Measurements from ENCODE around the gene ZNF628. TPM values are rescaled to one million over a fixed set of nuclear protein-coding genes. Genes with fewer than 3 reads are reported as not detected.
A peak's percentile ranks its signal among the peaks of the same experiment; 100 is the strongest.

Gene ZNF628
- polyA plus RNA-seq, 3 donors = 0.50 to 3.1 TPM; not detected in 1

- Mint-ChIP-seq H3K9me3 (peaks cover 0 to 3% (median 0%) of the 10 kb centered on the region in 7 donors), H3K27ac (peak overlapping the region in 1 of 7 donors; percentile 75), H3K36me3 (no peaks in the 10 kb centered on the region), H3K27me3 (ENCODE audit: low read depth in 3 of 3) (peaks cover 5 to 11% (median 10%) of the 10 kb centered on the region in 3 donors), H3K4me1 (peaks cover 4% of the 10 kb centered on the region), H3K4me3 (no peak overlapping the region)
- peaks cover under 1 to 5% of the 10 kb centered on the region in 2 donors for H3K4me1 ChIP-seq (ENCODE audit: control insufficient read depth in 1 of 2, insufficient read depth in 2 of 2, low read length in 2 of 2)
- H3K9me3 ChIP-seq (replicated peaks in 1 of 2; ENCODE audit: control insufficient read depth in 1 of 2, insufficient read depth in 1 of 2, low read length in 2 of 2) = no peaks in the 10 kb centered on the region
- WGBS (ENCODE audit: insufficient coverage) = 34% methylated on average over 18 of the region's 29 CpGs
- no peaks in the 10 kb centered on the region for H3K27me3 ChIP-seq (ENCODE audit: control insufficient read depth in 2 of 2, insufficient read depth in 2 of 2, low read length in 2 of 2)
- intact Hi-C loops (cut with micrococcal nuclease) = loop anchor here (5.0 kb wide), 1 partner anchor 35 kb away; no protein-coding TSS in a partner anchor
- no peak overlapping the region for H3K9ac ChIP-seq (ENCODE audit: insufficient read depth, low read length, poor library complexity, severe bottlenecking)
- no peaks in the 10 kb centered on the region for H4K20me1 ChIP-seq (ENCODE audit: insufficient read depth, low read length)
- DNase-seq = peak; percentile 49 to 64 (median 55)
- peak overlapping the region; percentile 59 for H2AFZ ChIP-seq (ENCODE audit: insufficient read depth, low read depth, low read length, poor library complexity, severe bottlenecking)
- H3K27ac ChIP-seq (ENCODE audit: low read depth in 1 of 2, low read length in 2 of 2) = no peak overlapping the region
- H3K36me3 ChIP-seq (replicated peaks in 1 of 2; ENCODE audit: control insufficient read depth in 1 of 2, insufficient read depth in 2 of 2, low read length in 2 of 2) = no peaks in the 10 kb centered on the region
- no peak overlapping the region for H3K4me3 ChIP-seq (replicated peaks in 1 of 3; ENCODE audit: low read depth in 2 of 3, low read length in 3 of 3)
- H3K79me2 ChIP-seq (ENCODE audit: insufficient read depth, low read length) = no peaks in the 10 kb centered on the region
- TF ChIP-seq, protein P1, sequence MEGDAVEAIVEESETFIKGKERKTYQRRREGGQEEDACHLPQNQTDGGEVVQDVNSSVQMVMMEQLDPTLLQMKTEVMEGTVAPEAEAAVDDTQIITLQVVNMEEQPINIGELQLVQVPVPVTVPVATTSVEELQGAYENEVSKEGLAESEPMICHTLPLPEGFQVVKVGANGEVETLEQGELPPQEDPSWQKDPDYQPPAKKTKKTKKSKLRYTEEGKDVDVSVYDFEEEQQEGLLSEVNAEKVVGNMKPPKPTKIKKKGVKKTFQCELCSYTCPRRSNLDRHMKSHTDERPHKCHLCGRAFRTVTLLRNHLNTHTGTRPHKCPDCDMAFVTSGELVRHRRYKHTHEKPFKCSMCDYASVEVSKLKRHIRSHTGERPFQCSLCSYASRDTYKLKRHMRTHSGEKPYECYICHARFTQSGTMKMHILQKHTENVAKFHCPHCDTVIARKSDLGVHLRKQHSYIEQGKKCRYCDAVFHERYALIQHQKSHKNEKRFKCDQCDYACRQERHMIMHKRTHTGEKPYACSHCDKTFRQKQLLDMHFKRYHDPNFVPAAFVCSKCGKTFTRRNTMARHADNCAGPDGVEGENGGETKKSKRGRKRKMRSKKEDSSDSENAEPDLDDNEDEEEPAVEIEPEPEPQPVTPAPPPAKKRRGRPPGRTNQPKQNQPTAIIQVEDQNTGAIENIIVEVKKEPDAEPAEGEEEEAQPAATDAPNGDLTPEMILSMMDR (IDR thresholded peaks at IDR 0.05) = peak; percentile 99
- H3K4me2 ChIP-seq (replicated peaks; ENCODE audit: extremely low read depth, low read length, poor library complexity, severe bottlenecking) = no peak overlapping the region
These were observed 9.0 kb upstream of the ZNF628 start for GRCh38 chr19:55467236-55468053.

DNA sequence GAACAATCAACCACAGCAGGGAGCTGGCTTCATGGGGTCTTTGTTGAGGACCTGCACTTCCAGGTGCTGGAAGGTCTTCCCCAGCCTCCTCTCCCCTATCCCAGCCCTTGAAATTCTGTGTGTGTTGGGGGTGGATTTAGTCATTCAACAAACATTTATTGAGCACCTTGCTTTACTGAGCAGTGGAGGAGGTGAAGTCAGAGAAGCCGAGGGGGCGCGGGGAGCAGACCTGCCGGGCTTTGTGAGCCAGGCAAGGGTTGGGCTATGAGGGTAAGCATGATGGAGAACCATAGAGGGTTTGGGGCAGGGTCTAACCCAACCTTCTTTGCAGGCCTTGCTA, 8.4 kb upstream of the ZNF628 start:
- no peaks in the 10 kb centered on the region for H4K20me1 ChIP-seq (ENCODE audit: insufficient read depth, low read length)
- 61% methylated on average over 3 of the region's 4 CpGs for WGBS (ENCODE audit: insufficient coverage)
- H3K36me3 ChIP-seq (replicated peaks in 1 of 2; ENCODE audit: control insufficient read depth in 1 of 2, insufficient read depth in 2 of 2, low read length in 2 of 2) = no peaks in the 10 kb centered on the region
- H2AFZ ChIP-seq (ENCODE audit: insufficient read depth, low read depth, low read length, poor library complexity, severe bottlenecking) = peak overlapping the region; percentile 59
- no peak for DNase-seq
- no peak overlapping the region for H3K4me3 ChIP-seq (replicated peaks in 1 of 3; ENCODE audit: low read depth in 2 of 3, low read length in 3 of 3)
- no peaks in the 10 kb centered on the region for H3K27me3 ChIP-seq (ENCODE audit: control insufficient read depth in 2 of 2, insufficient read depth in 2 of 2, low read length in 2 of 2)
- peaks cover 0 to 3% (median 0%) of the 10 kb centered on the region in 7 donors for H3K9me3 Mint-ChIP-seq
- intact Hi-C loops (cut with micrococcal nuclease) = loop anchor here (5.0 kb wide), 1 partner anchor 34 kb away; no protein-coding TSS in a partner anchor
- H3K27me3 Mint-ChIP-seq (ENCODE audit: low read depth in 3 of 3) = peaks cover 5 to 11% (median 10%) of the 10 kb centered on the region in 3 donors
- no peak overlapping the region for H3K4me2 ChIP-seq (replicated peaks; ENCODE audit: extremely low read depth, low read length, poor library complexity, severe bottlenecking)
- no peak overlapping the region for H3K4me3 Mint-ChIP-seq
- H3K79me2 ChIP-seq (ENCODE audit: insufficient read depth, low read length) = no peaks in the 10 kb centered on the region
- no peak overlapping the region for H3K9ac ChIP-seq (ENCODE audit: insufficient read depth, low read length, poor library complexity, severe bottlenecking)
- no peak overlapping the region for H3K27ac ChIP-seq (ENCODE audit: low read depth in 1 of 2, low read length in 2 of 2)
- no peak overlapping the region for H3K27ac Mint-ChIP-seq
- H3K4me1 Mint-ChIP-seq = peaks cover 3% of the 10 kb centered on the region
- TF ChIP-seq, protein P1 (IDR thresholded peaks at IDR 0.05) = peak; percentile 66
- no peaks in the 10 kb centered on the region for H3K4me1 ChIP-seq (ENCODE audit: control insufficient read depth in 1 of 2, insufficient read depth in 2 of 2, low read length in 2 of 2)
- H3K9me3 ChIP-seq (replicated peaks in 1 of 2; ENCODE audit: control insufficient read depth in 1 of 2, insufficient read depth in 1 of 2, low read length in 2 of 2) = no peaks in the 10 kb centered on the region
- H3K36me3 Mint-ChIP-seq = no peaks in the 10 kb centered on the region
